ENCODE results near the gene PLXNC1.

GRCh38 chr12:94202245-94203180 is 54.1 kb downstream of the PLXNC1 start:
- TF ChIP-seq CTCF (conservative IDR thresholded peaks at IDR 0.05 in 1 of 2, IDR thresholded peaks at IDR 0.05 in 1 of 2; ENCODE audit: low read depth in 1 of 2, low read length in 2 of 2) (no peak), EZH2 (IDR thresholded peaks at IDR 0.05; ENCODE audit: low read length, missing control alignments) (no peak)

Data from fibroblast of lung (primary cell).